Stimulated activated CD8-positive, alpha-beta memory T cell treated with anti-CD3 and anti-CD28 coated beads, Interleukin-12 subunit alpha, Interleukin-12 subunit beta, amount 100 ng/mL, for 24 hours (primary cell): Measurements from ENCODE around the gene USP26.
"Not testable (repeated sequence)": the region's sequence is repeated elsewhere in the genome, so short reads cannot be mapped to it uniquely, and the experiment has no call there.

Experiments used
- DNase-seq: peaks from one replicate; pipeline ENCODE4 v3.0.0-alpha.2; 2020; ENCODE audit errors: extremely low read depth

Gene USP26

GRCh38 chrX:133097031-133097430 is at the start of gene USP26:
Gene USP26 (minus strand): TSS chrX:133097109. CDS start chrX:133028220, 68,889 bp downstream.
- DNase-seq: no peak

GRCh38 chrX:133134282-133134681 is 37.4 kb upstream of the USP26 start:
- no peak for DNase-seq

GRCh38 chrX:133120406-133120805 is 23.5 kb upstream of the USP26 start:
- no peak for DNase-seq

GRCh38 chrX:133094098-133094731 is 2.7 kb downstream of the USP26 start:
- DNase-seq: no peak

- DNase-seq: no peak
Measured at GRCh38 chrX:133090236-133090809, 6.6 kb downstream of the USP26 start.

- no peak for DNase-seq
Measured at GRCh38 chrX:133089411-133089810, 7.5 kb downstream of the USP26 start.

GRCh38 chrX:133085785-133086184 is 11.1 kb downstream of the USP26 start:
- DNase-seq: no peak

- not testable (repeated sequence) for DNase-seq
Measured at GRCh38 chrX:133085056-133085455, 11.9 kb downstream of the USP26 start.

- DNase-seq: no peak
Measured at GRCh38 chrX:133083899-133084298, 13.0 kb downstream of the USP26 start.

- DNase-seq: no peak
Measured at GRCh38 chrX:133081990-133082389, 14.9 kb downstream of the USP26 start.

- DNase-seq: not testable (repeated sequence)
Measured at GRCh38 chrX:133077856-133078255, 19.1 kb downstream of the USP26 start.

GRCh38 chrX:133072566-133072965 is 24.3 kb downstream of the USP26 start:
- no peak for DNase-seq

GRCh38 chrX:133068461-133068860 is 28.4 kb downstream of the USP26 start:
- no peak for DNase-seq

GRCh38 chrX:133056341-133056740 is 40.6 kb downstream of the USP26 start:
- no peak for DNase-seq

GRCh38 chrX:133054761-133055405 is 42.0 kb downstream of the USP26 start:
- no peak for DNase-seq

- no peak for DNase-seq
Measured at GRCh38 chrX:133053861-133054598, 42.9 kb downstream of the USP26 start.

GRCh38 chrX:133048751-133049150 is 48.2 kb downstream of the USP26 start:
- DNase-seq: no peak

- no peak for DNase-seq
Measured at GRCh38 chrX:133046601-133047000, 50.3 kb downstream of the USP26 start.

GRCh38 chrX:133045986-133046385 is 50.9 kb downstream of the USP26 start:
- no peak for DNase-seq

- not testable (repeated sequence) for DNase-seq
Measured at GRCh38 chrX:133044145-133044786, 52.6 kb downstream of the USP26 start.

- no peak for DNase-seq
Measured at GRCh38 chrX:133042260-133042659, 54.6 kb downstream of the USP26 start.

- DNase-seq: no peak
Measured at GRCh38 chrX:133033010-133033409, 63.9 kb downstream of the USP26 start.
